Fibroblast of the conjunctiva (primary cell): ENCODE measurements around the gene SLIT3.
A peak's percentile ranks its signal among the peaks of the same experiment; 100 is the strongest.

Experiments
- DNase-seq: peaks from one replicate; pipeline ENCODE4 v3.0.0-alpha.2; 2010; ENCODE audit warnings: low read depth

The SLIT3 gene

DNA sequence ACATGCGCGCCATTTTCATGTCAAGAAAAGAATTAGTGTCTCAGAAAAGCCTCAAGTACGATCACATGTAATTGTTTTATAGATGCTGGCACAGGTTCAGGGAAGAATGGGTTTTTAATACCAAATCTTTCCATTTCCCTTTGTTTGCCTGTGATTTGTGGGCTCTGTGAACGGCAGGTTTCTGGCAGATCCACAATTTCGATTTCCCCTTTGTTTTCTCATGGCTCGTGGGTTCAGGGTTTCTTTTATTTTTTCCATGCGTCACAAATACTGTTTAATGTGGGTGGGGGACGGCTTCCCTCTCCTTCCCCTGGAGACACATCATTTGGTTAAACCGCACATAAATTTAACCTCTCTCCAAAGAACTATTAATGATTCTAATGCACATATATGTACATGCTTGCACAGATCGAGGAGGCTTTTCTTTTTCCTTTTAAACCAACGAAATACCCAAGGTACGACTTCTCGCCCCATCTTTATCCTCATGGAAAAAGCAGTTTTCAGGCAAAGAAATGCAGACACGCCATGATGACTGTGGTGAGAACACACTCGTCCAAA lies 195.9 kb downstream of the SLIT3 start:
- DNase-seq = no peak

DNA sequence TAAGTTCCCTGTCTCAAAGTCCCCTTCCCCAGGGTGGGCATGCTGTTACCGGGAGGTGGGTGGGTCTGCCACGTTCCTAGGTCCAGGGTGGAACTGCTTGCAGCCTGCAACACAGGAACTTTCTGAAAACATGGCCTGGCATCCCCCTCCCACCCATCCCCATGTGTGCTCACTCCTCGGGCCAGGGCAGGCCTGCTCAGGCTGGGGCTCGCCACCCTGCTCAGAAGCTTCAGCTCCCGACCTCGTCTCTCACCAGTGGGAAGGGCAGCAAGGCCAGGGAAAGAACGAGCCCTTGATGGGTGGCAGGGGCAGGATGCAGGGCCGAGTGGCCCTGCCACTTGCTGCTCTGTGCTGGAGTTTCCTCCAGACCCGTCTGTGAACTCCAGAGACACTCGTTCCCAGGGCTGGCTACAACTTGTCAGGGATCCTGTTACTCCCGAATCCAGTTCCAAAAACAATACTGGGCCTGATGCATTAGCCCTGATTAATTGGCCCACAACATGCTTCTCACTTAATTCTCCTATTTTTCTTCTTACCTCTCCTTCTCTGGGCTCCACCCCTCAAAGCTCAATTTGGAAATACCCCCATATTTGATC lies 197.3 kb downstream of the SLIT3 start:
- DNase-seq = no peak

DNA sequence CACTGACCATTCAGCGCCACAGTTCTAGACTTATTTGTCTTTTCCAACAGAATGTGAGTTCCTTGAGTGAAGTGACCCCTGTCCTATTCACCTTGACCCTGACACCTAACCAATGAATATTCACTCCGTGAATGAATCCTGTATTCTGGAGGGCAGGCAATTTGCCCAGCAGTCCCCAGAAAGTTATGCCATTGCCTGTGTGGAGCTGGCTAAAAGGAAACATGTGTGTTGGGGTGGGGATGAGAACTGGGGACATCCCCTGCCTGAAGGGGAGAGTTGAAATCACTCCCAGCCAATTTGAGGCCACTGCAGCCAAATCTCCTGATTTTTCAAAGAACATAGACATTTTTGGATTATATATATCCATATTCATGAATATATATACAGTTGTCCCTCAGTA lies 199.0 kb downstream of the SLIT3 start:
- DNase-seq = no peak

DNA sequence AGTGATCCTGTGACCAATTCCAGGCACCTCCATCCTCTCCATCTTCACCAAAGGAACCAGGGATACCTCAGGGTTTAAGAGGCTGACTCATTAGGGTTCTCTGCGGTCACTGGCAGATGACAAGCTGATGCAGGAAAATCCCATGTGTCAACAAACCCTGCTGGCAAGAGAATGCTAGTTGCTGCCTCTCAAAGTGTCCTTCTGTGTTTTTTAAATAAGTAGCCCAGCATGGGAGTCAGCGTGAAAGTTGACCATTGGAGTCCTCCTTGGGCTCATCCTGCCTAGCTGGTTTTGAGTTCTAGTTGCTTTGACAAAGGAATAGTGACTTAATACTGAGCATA lies 200.2 kb downstream of the SLIT3 start:
- DNase-seq = no peak

DNA sequence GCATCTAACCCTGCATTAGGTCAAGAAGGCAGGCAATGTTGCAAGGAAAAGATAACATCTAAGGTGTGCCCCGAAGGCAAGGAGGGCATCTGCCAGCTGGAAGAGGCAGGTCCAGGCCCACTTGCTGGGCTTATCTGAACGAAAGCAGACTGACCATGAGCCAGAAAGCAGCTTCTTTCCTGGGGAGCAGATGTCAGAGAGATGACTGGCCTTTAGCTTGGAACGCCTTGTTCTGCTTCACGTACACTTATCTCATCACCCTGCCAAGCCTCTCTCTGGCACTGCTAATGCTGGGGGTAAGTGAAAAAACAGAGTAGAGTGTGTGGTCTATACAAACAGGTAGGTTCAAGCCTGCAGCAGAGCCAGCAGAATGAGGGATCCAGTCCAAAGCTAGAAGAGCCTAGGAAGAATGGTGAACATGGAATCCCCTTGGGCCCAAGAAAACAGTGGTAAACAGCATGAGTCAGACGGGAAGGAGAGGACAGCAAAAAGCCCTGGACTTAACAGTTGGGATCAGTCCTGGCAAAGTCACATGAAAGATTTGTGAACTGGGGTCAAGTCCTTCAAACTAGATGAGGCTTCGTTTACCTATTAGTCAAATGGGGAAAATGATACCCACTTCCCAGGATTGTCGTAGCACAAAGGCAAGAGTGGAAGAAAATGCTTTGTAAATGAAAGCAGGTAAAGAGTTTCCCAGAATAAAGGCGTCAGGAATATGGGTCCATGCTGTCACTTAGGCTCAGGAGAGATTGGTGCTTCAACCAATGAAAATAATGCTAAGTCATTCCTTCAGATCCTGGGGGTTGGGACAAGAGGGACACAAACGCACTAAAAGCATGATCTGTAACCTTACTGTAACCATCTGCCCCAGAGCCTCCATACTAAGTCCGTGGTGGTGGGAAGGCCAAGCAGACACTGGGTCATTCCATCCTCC lies 200.9 kb downstream of the SLIT3 start:
- no peak for DNase-seq

DNA sequence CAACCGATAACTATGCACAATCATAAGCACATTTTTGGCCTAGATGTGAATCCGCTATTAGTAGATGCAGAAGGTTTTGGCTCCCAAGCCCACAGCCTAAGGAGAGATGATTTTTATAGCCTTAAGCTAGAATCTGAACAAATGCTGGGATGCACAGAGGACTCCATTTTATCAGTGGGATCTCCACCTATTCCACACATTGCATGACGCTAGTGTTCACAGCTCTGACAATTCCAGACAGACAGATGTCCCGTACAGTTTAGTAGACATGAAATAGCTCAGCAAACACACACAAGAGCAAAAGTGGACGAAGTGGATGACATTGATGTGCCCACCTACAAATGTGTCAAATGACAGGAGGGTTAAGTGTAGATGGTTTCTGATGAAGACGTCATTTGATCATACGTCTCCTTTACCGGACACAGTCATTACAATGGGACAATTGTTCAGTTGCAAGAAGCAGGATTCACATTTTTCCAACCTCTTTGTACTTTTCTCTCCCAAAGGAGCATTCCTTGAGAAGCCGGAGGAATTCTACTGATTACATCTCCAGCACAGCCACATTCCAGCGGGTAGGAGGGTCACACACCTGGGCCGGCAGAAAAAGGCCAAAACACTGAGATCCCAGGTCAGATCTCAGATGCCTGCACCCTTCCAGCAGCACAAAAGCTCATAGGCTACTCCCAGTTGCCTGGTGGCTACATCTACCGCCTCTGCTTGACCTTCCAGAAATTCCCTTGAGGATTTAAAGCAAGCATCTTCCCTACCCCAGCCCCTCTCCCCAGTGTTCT lies 202.4 kb downstream of the SLIT3 start:
- no peak for DNase-seq

- no peak for DNase-seq
Measured at GRCh38 chr5:169097374-169098326, 203.3 kb downstream of the SLIT3 start.

GRCh38 chr5:169095976-169096375 lies 205.0 kb downstream of the SLIT3 start:
- no peak for DNase-seq

DNA sequence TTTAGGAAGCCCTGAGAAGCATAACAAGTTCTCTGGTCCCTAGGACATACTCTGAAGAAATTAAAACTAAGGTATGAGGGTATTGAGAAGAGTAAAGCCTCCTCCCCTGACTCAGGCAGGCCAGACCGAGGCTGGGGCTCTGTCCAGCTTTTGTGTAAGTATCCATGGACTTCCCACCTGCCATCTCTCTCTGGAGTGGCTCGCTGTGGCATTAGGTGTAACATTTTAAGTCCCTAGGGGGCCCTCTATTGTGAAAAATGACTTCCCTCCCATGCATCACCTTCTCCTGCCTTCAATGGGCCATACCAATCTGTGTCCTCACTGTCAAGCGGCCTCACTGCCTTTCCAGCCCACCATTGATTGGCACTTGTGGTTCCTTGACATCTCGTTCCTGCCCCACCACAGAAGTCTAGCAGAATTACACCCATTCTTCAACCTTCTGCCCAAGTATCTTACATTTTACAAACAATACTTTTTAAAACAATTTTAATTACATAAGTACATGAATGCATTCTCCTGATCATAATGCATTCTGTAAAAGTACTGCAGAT lies 205.5 kb downstream of the SLIT3 start:
- no peak for DNase-seq

DNA sequence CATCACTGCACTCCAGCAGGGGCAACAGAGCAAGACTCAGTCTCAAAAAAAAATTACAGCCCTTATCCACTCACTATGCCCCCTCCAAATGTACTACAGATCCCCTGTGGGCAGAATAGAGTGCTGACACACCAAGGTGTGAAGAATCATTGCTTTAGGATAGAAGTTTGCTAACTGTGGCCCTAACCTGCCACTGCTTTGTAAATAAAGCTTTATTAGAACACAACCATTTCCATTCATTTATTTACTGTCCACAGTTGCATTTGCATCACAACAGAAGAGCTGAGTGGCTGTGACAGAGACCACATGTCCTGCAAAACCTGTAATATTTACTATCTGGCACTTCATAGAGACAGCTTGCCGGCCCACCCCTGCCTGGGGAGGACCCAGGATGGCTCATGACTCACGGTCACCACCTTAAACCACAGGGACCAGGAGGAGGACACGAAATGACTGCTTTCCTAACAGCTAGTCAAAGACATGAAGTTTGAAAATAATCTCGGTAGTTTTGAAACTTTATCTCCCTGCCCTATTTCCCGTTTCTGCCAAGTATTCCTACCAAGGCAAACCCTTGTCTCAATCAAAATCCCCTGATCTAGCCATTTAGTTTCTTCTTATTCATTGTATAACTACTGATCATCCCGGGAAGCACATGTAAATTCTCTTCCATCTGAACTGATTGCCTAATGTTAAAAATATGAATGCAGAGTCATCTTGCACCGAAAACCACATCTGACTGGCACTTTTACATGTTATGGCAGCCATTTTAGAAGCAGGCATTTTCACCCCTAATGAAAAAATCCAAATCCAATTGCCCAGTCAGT lies 206.1 kb downstream of the SLIT3 start:
- peak; percentile 27 for DNase-seq

- no peak for DNase-seq
Measured at GRCh38 chr5:169091396-169091980, 209.5 kb downstream of the SLIT3 start.

DNA sequence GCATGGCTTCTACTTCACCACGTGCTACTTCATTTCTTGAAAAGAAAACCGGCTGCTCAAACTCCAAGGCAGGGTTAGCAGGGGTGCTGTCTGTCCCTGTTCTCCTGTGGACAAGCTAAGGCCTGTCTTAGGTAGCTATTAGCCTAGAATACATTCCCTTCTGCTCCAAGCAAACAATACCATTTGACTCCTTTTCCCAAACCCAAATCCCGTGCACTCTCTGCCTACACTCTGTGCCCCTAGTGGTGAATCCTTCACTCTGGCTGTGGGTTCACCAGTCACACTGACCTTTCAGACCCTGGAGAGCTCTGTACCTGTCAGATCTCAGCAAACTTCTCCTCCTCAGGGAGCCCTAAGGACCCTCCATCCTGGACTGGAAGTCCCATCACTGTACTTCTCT lies 211.6 kb downstream of the SLIT3 start:
- no peak for DNase-seq

GRCh38 chr5:169088028-169088725 lies 212.8 kb downstream of the SLIT3 start:
- DNase-seq = no peak

DNA sequence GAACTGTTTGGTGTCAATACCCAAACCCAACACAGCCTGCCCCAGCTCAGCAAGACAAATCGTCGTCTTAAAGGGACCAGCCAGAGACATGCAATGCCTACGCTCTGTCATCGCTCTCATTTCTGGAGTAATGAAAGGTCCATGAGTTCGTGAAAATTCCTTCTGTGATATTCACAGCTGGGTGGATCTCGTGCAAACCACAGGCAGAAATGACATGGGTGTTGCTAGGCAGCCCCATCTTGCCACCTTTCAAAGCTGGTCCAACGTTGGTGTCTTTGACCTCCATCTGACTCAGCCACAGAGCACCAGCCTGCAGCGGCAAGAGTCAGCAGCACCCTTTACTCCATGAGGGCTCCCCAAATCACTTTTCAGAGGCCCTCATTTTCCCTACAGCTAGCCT lies 215.3 kb downstream of the SLIT3 start:
- DNase-seq = no peak

GRCh38 chr5:169085212-169085611 lies 215.7 kb downstream of the SLIT3 start:
- no peak for DNase-seq

GRCh38 chr5:169084775-169085174 lies 216.2 kb downstream of the SLIT3 start:
- no peak for DNase-seq

GRCh38 chr5:169083394-169084018 lies 217.4 kb downstream of the SLIT3 start:
- DNase-seq = no peak

DNA sequence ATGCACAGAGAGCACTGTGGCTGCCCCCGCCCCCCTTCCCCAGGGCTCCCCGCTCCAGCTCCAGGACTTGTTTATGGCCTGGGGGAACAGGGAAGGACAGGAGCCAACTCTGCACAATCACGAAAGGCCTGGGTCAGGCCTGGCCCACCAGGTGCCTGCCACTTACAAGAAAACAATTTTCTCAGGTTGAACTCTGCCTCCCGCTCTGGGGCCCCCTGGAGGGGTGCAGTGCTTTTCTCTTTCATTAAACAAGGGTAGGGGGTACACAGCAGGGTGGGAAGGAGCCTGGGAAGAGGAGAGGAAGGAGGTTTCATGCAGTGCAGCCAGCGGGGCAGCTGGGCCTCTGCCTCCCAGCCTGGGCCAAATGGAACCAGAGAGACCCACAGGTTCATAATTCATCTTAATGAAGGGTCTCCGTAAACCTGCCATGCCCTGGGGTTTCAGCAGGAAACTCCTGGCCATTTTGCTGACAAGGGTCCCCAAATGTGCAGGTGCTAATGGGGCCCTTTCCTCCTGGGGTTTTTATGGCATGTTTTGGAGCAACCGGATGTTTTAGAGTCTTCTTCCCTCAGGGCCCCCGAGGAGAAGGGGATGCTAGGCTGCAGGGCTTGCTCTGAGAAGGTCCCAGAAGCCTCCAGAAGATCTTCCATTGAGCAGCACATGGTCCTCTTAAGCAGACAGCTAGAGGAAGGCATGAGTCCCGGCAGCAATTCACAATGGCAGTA lies 219.8 kb downstream of the SLIT3 start:
- DNase-seq = no peak
